ENCODE measurements around the gene FBXO46. TPM values are rescaled to one million over a fixed set of nuclear protein-coding genes. Genes with fewer than 3 reads are reported as not detected.
A peak's percentile ranks its signal among the peaks of the same experiment; 100 is the strongest.
"Not testable (repeated sequence)": the region's sequence is repeated elsewhere in the genome, so short reads cannot be mapped to it uniquely, and the experiment has no call there.

The FBXO46 gene
- total RNA-seq, 2 donors from 2014 or later: 9.6 to 10.8 TPM

DNA sequence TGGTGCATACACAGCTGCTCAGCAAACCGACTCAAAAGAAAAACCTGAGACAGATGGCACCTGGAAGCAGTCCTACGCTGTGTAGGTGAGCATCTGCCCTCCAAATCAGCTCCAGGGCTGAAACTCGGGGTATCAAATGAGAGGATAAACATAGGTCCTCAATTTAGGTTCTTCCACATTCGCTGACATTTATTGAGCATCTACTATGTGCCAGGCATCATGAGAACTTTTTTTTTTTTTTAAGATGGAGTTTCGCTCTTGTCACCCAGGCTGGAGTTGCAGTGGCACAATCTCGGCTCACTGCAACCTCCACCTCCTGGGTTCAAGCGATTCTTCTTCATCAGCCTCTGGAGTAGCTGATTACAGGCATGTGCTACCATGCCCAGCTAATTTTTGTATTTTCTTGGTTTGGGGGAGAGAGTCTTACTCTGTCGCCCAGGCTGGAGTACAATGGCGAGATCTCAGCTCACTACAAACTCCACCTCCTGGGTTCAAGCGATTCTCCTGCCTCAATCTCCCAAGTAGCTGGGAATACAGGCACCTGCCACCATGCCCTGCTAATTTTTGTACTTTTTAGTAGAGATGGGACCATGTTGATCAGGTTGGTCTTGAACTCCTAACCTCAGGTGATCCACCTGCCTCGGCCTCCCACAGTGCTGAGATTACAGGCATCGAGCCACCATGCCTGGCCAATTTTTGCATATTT is 24.8 kb downstream of the FBXO46 start:
- no peak for ATAC-seq
- no peak for DNase-seq
- intact Hi-C loops (cut with DNase I): no loop called here

DNA sequence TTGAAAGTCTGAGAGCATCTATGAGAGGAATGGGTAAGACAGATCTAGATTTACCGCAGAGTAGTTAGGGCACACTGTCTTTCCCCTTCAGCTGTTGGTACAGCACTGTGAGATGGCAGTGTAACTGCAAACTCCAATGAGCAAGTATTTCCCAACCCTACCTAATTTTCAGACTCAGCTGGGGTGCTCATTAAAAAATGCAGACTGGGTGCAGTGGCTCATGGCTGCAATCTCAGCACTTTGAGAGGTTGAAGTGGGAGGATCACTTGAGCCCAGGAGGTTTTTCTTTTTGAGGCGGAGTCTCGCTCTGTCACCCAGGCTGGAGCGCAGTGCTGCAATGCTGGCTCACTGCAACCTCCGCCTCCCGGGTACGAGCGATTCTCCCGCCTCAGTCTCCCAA is 25.6 kb downstream of the FBXO46 start:
- ATAC-seq (no peak), DNase-seq (no peak)
- intact Hi-C loops (cut with DNase I): no loop called here

DNA sequence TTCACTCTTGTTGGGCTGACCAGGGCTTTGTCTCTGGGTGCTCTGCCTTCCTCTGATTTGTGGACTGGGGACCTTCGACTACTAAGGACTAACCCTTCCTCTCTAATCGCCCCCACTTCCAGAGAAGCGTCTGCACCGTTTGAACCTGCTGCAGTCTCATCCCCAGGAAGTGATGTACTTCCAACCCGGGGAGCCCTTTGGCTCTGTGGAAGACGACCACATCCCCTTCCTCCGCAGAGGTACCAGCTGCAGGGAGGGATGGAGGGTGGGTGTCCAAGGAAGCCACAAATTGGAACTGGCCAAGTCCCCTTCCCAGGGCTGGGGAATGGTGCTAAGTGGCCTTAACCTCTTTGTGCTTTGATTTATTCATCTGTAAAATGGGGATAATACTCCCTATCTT is 29.0 kb downstream of the FBXO46 start:
- intact Hi-C loops (cut with DNase I): no loop called here
- ATAC-seq (no peak), DNase-seq (no peak)

DNA sequence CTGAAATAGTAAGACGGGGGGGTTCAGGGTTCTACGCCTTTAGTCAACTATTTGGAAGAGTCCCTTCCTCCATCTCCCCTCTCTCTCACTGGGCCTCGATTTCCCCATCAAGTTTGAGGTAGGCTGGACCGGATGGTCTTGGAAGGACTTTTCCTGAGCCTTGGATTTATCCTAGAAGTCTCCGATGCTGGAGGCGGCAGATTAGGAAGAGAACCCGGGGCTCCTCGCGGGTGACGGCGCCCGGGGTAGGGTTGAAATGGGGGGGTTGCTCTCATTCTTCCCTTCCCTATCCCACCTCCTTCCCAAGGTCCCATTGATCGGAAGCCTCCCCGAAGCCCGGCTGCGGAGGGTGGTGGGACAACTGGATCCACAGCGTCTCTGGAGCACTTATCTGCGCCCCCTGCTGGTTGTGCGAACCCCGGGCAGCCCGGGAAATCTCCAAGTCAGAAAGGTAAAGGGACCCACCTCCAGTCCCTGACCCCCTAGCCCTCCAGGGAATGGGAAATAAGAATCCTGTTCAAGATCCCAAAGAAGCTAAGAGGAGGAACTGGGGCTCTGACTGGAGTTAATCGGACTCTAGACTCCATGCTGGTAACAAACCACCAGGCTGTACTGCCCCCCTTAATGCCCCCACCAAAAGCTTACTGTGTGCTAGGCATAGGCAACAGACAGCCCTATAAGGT is 37.4 kb downstream of the FBXO46 start:
- DNase-seq: peak; percentile 86
- intact Hi-C loops (cut with DNase I): no loop called here
- peak; percentile 27 to 33 for ATAC-seq

DNA sequence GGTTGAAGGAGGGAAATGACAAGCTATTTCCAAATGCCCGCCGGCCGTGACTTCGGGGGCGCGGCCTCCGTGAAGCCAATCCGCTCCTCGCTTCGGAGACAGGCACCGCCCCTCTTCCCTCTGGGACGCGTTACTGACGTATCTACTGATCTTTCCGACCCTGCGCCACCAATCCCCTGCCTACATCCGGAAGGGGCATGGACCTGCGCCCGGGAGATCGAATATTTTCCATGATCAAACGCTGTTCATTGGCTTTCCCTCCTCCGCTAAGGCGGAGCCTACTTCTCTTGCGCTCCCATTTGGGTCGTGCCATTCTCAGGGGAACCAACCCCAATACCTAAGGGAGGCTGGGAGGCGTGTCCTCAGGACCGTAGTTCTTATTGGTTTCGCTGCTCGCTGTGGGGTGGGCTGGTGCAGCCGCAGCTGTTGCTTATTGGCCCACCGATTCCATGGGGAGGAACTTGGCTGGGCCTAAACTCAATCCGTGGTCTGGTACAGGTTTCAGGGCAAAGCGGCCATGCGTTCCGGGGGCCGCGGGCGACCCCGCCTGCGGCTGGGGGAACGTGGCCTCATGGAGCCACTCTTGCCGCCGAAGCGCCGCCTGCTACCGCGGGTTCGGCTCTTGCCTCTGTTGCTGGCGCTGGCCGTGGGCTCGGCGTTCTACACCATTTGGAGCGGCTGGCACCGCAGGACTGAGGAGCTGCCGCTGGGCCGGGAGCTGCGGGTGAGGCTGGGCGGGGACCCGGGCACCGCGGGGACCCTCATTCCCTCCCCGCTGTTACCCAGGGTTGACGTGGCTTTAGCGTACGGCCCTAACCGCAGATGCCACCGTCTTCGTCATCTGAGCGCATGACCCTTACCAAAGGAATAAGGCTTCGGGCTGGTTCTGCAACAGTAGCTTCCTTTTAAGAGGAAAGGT is 38.2 kb downstream of the FBXO46 start, which contains the start of gene QPCTL:
Gene QPCTL, plus strand, starts transcription at position 480 of the 919 bp plus-strand sequence. Its CDS starts 38 bp downstream, at position 518.
- intact Hi-C loops (cut with DNase I): no loop called here
- peak; percentile 95 to 96 for ATAC-seq

DNA sequence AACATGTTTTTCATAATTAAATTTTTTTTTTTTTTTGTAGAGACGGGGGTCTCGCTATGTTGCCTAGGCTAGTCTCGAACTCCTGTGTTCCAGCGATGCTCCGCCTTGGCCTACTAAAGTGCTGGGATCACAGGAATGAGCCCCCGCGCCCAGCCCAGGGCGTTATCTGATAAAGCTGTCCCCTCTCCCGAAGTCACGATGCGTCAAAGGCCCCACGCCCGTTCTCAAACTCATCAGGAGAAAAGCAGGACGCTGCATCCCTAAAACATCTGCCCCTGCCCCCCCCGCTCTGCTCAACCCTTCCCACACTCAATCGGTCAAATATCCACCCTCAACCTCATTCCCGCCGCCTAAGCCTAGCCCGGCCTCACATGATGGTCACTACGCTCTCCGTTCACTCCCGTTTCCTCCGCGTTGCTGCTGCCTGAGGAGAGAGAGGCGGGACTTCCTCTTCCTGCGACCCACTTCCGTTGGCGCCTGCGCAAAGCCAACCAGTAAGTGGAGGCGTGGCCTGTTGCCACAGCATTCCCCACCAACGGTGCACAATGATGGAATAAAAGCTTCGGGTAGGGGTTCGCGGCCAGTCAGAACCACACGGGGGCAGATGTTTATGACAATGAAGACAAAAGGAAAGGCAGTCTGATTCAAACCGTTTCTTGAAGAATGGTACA is 39.0 kb downstream of the FBXO46 start, which contains the start of gene SNRPD2:
Gene SNRPD2, minus strand, starts transcription at position 438 of the 671 bp plus-strand sequence. Its CDS starts 65 bp downstream, at position 373.
- ATAC-seq (peak; percentile 84 to 88), DNase-seq (peak; percentile 94)
- intact Hi-C loops (cut with DNase I): no loop called here

More for the DNA sequence above, 38.2 kb downstream of the FBXO46 start, which contains the start of gene QPCTL:
- DNase-seq: peak; percentile 98

DNA sequence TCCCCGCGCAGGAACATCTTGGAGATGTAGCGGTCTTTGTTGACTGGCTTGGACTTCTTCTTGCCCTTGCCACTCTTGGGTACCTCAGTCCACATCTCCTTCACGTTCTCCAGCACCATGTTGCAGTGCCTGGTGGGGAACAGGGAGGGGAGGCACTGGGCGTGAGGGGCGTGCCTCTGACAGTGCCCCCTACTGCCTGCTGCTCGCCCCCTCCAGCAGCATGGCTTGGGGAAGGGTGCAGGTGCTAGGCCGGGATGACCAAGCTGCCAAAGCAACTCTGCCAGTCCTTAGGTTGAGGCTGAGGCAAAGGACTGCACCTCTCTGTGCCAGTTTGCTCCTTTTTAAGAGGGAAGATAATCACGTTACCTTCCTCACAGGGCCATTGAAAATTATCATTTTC is 43.1 kb downstream of the FBXO46 start:
- DNase-seq (no peak), ATAC-seq (no peak)
- intact Hi-C loops (cut with DNase I): no loop called here

DNA sequence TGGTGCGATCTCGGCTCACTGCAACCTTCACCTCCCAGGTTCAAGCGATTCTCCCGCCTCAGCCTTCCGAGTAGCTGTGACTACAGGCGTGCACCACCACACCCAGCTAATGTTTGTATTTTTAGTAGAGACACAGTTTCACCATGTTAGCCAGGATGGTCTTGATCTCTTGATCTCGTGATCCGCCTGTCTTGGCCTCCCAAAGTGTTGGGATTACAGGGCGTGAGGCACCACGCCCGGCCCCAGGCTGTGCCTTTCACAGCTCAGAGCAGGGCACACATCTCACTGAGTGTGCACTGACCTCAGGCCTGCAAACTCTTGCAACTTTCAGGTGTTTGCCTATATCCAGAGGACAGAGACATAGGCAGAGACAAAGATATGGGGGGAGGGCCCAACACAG is 45.7 kb downstream of the FBXO46 start:
- ATAC-seq; DNase-seq; intact Hi-C loops (cut with DNase I): not testable (repeated sequence)

DNA sequence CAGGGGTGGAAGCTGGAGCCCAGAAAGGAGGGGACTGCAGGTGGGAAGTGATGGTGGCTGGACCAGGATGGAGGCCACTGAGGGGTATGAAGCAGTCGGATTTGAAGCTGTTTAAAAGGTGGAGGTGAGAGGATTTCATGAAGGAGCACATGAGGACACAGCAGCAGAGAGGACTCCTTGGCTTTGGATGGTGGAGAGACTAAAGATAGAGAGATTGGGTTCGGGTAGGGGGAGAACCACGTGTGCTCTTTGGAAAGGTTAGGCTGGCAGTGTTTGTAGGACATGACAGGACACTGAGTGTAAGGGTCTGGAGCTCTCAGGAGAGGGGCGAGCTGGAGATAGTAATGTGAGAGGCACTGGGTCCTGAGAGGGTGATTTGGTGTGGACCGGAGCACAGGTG is 47.8 kb downstream of the FBXO46 start:
- intact Hi-C loops (cut with DNase I): no loop called here
- DNase-seq (no peak), ATAC-seq (no peak)

DNA sequence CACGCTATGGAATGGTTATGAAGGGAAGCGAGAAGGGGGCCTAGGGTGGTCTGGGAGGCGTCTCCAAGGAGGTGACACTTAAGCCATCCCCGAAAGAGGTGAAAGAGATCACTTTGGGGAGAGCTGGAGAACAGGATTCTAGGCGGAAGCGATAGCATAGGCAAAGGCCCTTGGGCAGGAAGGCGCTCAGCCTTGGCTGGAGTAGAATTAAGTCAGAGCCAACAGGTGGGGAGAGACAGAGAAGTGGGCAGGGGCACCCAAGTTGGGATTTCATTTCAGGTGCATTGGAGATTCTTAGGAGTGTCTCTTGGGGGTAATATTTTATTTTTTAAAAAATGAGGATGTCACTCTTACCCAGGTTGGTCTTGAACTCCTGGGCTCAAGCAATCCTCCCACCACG is 48.6 kb downstream of the FBXO46 start:
- intact Hi-C loops (cut with DNase I): no loop called here
- ATAC-seq (no peak), DNase-seq (no peak)

DNA sequence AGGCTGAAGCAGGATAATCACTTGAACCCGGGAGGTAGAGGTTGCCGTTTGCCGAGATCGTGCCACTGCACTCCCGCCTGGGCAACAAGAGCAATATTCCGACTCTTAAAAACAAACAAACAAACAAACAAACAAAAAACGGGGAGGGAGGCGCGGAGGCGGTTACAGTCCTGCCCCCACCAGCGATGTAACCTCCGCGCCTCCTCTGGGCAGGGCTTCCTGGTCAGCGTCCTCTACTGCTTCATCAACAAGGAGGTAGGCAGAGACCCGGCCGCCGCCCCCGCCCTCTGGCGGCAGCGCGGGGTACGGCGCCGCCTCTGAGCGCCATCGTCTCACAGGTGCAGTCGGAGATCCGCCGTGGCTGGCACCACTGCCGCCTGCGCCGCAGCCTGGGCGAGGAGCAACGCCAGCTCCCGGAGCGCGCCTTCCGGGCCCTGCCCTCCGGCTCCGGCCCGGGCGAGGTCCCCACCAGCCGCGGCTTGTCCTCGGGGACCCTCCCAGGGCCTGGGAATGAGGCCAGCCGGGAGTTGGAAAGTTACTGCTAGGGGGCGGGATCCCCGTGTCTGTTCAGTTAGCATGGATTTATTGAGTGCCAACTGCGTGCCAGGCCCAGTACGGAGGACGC is 49.2 kb downstream of the FBXO46 start:
- ATAC-seq (peak; percentile 83 to 85), DNase-seq (peak; percentile 84)
- intact Hi-C loops (cut with DNase I): no loop called here

DNA sequence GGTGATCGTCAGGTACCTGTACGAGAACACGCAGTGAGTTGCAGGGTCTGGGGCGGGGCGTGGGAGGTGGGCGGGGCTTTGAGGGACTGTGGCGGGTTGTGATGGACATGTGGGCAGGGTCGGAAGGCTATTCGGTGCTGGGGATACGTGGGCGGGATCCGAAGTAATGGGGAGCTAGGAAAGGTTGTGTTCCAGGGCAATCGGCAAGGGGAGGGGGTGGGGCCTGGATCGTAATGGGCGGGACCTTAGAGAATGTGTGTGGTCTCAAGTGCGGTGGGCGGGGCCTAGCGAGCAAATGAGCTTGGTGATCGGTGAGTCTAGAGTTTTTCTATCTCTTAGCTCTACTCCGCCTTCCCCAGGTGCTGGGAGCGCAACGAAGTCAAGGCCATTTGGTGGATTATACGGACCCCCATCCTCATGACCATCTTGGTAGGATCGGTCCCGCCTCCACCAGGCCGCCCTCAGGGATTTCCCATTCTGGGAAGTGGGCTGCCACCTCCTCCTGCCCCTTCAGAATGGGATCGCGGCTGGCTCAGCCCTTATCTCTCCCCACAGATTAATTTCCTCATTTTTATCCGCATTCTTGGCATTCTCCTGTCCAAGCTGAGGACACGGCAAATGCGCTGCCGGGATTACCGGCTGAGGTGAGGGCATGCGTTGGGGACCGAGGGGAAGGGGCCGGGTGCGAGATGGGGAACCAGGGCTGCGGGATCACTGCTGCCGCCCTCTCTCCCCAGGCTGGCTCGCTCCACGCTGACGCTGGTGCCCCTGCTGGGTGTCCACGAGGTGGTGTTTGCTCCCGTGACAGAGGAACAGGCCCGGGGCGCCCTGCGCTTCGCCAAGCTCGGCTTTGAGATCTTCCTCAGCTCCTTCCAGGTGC is 53.1 kb downstream of the FBXO46 start:
- DNase-seq: peak; percentile 90
- intact Hi-C loops (cut with DNase I): no loop called here
- peak; percentile 64 to 81 for ATAC-seq

DNA sequence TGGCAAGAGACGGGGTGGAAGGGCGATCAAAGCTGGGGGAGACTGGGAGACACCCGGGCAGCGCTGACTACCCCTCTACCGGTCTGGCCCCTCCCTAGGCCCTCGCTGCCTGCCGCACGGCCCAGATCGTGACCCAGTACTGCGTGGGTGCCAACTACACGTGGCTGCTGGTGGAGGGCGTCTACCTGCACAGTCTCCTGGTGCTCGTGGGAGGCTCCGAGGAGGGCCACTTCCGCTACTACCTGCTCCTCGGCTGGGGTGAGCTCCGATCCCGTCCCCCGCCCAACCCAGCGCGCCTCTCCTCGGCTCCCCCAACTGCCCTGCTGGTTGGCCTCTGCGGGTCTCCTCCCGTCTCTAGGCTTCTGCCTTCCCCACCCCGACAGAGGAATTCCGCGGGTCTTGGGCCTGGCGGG is 53.8 kb downstream of the FBXO46 start:
- intact Hi-C loops (cut with DNase I): no loop called here
- ATAC-seq (peak in 1 of 2 donors; percentile 40), DNase-seq (peak; percentile 37)

DNA sequence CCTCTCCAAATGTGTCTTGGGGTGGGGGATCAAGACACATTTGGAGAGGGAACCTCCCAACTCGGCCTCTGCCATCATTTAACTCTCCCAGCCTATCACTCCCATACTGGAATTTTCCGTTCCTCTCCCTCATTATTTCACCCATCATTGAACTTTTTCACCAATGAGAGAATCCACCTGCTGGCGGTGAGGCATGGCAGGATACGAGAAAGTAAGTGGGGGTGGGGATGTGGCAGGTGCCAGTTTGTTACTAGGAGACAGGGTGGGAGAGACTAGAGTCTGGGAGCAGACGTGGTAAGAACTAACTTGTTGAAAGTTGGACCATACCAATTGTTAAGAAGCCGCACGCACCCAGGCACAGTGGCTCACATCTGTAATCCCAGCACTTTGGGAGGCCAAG is 55.8 kb downstream of the FBXO46 start:
- DNase-seq (no peak), ATAC-seq (no peak)
- intact Hi-C loops (cut with DNase I): no loop called here

DNA sequence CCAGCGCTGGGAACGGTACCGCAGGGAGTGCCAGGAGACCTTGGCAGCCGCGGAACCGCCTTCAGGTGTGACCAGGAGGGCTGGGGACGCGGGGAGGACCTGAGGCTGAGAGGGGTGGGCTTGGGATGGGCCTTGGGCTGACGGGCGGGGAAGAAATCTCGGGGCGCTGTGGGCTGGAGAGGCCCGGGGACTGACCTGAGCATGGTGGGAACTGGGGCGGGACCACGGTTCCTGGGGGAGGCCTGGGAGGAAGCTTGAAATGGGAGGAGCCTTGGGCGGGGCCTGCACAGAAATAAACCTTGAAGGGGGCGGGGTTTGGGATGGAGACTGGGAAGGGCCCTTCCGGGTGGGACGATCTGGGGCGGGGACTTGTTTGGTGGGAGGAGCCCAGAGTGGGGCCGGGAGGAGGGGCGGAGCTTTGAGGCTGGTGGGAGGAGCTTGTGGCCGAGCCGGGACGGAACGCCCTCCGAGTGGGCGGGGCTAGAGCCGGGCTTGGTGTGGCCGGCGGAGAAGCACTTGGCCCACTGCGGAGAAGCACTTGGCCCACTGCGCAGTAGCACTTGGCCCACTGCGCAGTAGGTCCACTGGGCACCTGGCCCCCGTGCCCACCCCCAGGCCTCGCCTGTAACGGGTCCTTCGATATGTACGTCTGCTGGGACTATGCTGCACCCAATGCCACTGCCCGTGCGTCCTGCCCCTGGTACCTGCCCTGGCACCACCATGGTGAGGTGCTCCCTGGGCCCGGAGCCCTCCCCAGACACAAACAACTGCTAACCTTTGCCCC is 59.8 kb downstream of the FBXO46 start:
- intact Hi-C loops (cut with DNase I): no loop called here
- DNase-seq (peak; percentile 86), ATAC-seq (peak; percentile 76 to 88)

DNA sequence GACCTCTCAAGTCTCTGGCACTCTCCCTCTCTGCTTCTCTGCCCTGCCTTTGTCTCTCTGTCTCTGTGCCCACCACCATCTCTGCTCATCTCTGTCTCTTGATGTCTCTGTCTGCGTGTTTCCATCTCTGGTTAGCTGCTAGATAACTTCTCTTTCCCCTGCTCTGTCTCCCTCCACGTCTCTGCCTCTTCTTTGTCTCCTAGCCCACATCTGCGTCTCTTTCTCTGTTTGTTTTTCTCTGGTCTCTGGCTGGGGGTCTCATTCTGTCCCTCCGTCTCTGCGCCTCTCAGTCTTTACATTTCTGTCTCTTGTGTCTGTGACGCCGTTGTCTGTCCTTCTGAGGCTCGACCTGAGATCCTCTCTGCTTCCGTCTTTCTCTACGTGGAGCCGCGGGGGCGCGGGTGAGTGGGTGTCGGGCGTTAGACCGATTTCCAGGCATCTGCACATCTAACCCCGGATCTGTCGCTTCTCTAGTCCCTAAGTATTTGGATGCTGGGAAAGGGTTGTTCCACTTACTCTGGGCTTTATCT is 62.3 kb downstream of the FBXO46 start:
- intact Hi-C loops (cut with DNase I): no loop called here
- no peak for DNase-seq
- no peak for ATAC-seq
